Activated naive CD4-positive, alpha-beta T cell treated with Interleukin-2 at 50 U/mL for 16 hours (primary cell): Measurements from ENCODE around the gene PAPOLB.

ENCODE experiments used
- DNase-seq: peaks from one replicate; pipeline ENCODE4 v3.0.0-alpha.2; 2020

Gene PAPOLB

DNA sequence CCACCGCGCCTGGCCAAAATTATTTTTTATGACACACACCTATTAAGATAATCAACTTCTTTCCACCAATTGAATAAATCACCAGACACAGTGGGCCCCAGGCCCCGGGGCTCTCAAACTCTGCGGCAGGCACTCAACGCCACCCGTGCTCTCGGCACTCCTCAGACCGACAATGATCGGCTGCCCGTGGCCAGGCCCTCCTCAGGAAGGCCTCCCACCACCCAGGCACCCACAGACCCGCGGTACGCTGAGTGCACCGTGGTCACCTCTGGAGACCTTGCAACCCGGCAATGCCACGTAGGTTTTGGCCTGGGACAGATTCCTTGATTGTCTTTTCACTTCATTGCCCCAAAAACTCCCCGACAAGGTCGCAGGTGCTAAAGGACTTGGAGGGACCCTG, 14.8 kb upstream of the PAPOLB start:
- no peak for DNase-seq

DNA sequence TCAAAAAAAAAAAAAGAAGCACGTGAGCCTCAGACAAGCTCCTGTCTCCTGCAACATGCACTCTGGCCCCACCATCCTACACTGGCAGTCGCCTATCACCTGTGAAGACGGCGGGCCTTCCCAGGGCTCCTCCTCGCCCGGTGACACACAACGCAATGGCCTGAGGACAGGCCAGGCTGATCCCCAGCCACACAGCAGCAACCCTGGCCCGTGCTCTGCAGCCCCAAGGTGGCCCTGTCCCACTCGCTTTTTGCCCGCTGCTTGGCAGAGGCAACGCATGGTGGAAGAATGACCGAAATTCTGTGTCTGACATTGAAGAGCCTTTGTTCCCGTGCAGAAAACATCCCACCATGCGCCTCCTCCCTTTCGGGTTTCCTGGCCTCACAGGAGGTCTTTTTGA, 13.6 kb upstream of the PAPOLB start:
- no peak for DNase-seq

DNA sequence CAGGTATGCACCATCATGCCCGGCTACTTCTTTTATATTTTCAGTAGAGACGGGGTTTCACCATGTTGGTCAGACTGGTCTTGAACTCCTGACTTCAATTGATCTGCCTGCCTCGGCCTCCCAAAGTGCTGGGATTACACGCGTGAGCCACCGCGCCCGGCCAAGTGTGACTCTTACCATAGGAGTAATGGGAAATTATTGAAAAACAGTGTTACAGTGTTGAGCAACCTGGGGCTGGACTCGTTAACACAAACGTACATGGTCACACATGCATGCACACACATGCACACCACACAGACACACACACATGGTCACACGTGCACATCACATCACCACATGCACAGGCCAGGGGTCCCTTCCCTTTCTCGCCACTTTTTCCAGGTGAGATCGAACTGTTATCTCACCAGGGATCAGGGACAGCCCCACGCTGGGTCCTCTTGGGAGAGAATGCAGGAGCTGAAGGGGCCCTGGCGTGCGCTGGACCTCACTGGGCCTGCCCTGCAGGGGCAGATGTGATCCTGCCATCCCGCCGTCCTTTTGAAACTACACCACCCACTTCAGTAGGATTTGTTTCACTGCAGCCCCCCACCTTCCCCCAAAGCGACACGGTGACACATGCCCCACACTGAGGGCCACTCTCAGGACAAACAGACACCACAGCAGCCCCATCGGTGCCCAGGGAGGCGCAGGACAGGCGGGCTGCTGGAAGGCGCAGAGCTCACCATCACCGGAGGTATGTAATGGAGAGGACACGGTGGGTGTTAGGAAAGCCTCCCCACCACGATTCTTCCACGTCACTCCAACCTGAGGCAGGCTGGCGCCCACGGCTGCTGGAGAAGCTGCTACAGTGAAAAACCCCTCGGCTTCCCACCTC, 11.5 kb upstream of the PAPOLB start:
- no peak for DNase-seq

DNA sequence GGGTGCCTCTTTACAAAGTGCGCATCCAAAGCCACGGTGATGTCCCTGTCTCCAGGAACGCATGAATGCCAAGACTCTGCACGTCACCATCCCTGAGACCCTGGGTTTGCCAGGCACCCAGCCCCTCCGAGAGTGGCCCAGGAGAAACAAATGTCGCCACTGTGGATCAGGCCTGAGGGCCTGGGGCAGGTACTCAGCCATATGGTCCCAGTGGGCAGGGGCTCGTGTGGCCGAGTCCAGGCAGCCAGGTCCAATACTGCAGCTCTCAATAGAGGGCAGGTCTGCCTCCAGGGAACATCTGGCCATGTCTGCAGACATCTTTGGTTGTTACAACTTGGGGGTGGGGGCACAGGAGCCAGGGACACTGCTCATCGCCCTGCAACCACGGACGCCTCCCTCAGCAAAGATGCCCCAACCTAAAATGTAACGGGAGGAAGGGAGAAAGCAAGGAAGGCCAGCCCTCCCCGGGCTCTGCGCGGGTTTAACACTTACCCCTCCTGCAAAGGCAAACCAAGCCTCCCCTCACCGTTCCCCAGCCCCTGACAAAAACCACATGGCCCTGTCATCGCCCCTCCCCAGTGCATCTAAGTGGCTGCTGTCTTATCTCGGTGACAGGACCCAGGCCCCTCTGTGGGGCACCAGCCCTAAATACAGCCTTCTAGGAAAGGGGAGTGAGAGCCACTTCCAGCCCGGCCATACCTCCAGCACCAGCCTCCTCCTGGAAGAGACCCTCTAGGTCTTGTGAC, 10.3 kb upstream of the PAPOLB start:
- no peak for DNase-seq

DNA sequence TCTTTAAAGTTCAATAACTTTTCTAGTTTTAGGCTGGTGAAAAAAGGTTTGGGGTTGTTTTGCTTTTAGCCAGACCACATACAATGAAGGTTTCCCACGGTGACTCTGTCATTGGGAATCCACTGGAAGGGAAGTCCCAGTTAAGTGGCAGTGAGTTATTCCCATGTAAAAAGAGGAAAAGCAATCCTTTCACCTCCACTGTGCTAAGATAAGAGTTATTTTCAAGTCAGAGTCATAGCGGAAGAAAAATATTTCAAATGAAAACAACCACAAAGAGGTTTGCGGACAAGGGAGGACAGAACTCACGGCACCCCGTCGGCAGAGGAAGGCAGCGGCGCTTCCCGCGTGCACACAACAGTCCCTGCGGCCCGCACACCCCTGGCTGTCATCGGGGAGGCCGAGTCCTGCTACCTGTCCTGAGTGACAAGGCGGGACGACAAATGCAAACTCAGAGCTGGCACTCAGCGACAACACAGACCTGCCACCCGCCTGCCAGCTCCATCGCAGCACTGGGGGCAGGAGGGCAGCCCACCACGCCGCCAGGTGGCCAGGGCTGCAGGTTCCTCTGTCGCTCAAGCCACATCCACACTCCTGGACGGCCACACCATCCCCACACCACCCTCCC, 9.3 kb upstream of the PAPOLB start:
- DNase-seq = no peak

DNA sequence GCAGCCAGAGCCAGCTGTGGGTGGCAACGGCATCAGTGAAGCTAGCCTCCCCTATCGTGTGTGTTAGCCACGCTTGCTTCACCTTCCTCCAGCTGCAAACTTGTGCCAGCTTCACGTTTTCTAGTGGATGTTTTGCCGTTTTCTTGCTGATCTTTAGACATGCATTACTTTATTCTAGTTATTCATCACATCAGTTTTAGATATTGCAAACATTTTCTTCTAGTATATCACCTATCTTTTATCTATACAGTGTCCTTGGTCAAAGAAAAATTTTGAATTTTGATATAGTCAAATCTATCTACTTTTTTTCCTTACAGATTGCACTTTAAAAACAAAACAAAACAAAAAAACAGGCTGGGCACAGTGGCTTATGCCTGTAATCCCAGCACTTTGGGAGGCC, 6.7 kb upstream of the PAPOLB start:
- no peak for DNase-seq

DNA sequence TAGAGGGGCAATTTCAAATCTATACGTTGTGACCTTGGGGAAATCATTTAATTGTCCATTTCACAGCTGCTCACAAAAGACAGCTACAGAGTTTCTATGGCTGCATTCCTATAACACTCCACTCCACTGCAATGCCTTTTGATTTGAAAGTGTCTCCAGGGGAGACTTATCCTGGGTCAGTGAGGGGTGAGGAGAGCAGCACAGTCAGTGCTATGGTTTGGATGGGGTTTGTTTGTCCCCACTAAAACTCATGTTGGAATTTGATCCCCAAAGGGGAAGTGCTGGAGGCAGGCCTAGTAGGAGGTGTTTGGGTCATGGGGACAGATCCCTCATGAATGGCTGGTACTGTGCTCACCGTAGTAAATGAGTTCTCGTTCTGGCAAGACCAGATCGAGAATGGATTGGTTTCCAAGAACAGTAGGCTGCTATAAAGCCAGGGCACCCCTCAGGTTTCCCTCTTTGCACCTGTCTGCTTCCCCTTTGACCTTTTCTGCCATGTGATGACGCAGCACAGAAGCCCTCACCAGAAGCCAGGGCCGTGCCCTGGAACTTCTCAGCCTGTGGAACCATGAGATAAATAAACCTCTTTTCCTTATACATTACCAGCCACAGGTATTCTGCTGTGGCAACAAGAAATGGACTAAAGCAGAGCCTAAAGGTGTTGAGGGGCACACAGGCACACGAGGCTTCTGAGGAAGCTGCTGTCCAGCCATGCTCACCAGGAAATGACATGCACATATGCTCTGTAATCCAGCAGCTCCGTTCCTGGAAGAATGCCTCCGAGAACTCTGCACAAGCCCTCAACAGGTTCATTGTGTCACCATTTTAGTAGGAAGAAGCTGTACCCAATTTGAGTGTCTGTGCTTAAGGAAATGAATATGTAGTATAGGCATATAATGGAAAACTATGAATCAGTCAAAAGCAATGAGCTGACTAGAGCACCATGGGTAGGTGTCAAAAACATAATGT, 5.0 kb upstream of the PAPOLB start:
- no peak for DNase-seq

DNA sequence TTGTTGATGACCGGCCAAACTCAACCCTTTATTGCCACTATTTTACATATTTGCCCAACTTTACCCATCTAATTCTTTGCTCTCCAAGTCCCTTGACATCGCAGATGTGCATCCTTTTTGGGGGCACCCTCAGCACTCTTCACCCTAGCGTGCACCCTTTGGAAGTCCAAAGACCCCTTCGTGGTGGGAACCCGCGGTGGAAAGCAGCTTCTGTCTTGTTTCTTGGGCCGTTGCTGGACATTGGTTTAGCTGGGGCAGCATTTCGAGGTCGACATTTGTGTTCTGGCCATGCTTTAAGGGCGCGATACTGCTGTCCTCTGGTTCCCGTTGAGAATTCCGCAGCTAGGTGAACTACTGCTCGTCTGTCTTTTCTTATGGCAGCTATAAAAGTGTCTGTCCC, 326 bp upstream of the PAPOLB start:
- no peak for DNase-seq

DNA sequence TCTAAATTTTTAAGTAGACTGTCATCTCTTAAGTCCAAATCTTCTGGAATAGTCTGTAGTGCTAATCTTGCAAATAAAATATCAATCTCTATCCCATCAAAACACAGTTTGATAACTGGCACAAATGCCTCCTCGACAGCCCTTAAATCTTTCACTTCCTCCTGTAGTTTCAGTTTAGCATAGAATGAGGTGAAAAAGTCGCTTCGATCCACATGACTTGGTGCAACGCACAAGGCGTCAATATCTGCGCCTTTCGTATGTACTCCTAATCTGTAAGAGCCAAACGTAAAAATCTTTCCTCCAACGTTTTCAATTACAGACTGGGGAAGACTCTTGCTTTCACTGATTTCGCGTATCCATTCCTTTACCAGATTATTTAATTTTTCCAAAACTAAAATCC, 603 bp downstream of the PAPOLB start:
- DNase-seq = no peak

DNA sequence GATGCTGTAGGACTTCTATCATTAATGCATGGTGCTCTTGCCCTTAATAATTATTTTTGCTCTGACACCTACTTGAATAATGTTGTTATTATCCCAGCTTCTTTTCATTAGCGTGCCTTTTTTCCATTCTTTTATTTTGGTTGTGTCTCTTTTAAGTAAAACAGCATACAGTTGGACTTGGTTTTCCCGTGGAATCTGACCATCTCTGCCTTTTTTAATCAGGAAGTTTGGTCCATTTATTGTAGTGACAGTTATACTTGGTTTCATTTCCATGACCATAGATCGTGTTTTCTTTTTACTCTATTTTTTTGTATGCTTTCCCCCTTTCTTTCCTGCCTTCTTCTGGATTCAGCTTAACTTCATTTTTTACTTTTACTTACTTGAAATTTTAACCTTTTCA, 4.6 kb downstream of the PAPOLB start:
- DNase-seq = no peak

DNA sequence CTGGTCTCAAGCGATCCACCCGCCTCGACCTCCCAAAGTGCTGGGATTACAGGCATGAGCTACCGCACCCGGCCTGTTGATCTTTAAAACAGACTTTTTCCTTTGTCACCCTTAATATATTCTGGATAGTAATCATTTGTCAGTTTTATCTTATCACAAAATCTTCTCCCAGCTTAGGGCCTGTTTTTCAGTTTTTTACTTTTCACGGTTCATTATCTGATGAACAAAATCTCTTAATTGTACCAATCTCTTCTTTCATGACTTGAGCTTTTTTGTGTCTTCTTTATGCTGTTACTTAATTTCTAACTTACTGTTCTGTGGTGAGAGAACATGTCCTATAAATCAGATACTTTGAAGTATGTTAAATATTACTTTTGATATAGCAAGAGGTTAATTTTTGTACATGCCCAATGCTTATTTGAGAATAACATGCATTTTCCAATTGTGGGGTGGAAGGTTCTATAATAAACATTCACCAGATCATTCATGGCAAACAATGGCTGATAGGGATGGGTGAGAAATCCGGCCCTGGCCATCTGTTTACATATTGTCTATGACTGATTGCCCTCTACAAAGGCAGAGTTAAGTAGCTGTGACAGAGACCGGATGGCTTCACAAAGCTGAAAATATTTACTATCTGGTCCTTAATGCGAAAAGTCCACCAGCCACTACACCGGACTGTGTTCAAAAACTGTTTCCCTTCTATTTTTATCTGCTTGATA, 5.3 kb downstream of the PAPOLB start:
- DNase-seq = no peak

DNA sequence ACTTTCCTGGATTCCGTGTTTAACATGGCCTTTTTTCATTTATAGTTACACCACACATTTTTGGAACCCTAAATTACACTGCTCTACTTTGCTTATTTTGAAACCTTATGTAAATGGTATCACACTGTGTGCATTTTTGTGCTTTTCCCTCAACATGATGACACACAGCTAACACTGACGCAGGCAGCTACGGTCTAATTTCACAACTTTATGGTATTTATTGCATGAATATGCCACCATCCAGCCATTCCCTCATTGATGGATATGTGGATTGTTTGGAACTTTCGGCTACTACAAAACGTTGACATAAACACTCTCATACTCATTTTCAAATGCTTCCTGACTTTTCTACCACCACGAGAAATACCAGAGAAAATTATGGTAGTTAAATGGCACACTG, 6.9 kb downstream of the PAPOLB start:
- DNase-seq = no peak

DNA sequence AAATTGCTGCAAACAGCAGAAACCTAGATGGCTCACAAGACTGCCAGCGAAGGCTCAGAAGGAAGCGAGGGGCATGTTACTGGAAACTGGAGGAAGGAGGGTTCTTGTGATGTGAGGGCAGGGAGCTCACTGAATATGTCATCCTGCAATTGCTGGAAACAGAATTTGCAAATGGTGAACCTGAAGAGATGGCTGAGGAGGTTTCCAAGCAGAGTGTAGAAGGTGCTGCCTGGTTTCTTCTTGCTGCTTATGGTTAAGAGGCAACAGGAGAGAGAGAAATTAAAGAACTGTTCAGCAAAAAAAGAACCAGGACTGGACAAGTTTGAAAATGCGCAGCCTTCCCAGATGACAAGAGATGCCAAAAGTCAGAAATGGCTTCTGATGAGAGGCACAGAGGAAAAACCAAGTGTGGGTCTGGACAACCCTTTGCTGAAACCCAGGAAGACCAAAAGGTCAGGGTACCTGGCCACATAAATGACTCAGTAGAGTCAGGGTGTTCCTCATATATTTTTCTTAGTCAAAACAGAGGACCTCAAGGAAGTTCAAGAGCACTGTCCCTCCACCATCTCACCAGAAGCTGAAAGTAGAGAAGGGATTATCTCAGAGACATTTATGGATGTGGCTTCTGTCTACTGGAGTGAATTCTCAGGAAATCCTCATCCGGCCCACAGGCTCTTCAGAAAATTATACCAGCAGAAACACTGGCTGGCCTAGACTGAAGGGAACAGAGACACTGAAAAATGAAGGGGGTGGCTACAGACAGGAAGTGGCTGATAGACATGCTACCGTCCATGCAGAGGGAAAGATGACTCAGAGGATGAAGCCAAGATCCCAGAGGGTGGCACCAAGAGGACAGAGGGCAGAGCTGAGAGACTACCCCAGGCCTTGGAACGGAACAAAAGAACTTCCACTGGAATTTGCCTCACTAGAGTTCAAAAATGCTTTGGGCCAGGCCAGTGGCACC, 10.1 kb downstream of the PAPOLB start:
- DNase-seq = no peak

DNA sequence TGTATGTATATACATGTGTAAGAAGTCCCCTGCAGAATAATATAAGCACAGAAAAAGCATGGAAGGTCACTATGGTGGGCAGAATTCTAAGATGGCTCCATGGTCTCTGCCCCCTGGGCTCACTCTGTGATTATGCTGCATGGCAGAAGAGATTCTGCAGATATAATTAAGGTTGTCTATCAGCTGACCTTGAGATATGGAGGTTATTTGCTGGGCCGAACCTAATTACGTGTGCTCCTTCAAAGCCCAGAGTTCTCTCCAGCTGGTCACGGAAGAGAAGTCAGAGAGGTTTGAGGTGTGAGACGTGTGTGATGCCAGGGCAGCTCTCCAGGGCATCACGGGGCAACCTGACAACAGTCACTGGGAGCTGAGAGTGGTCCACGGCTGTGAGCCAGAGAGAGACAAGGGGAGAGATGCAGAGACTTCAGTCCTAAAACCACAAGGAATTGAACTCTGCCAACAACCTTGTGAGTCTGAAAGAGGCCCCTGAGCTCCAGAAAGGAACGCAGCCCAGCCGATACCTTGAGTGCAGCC, 11.5 kb downstream of the PAPOLB start:
- DNase-seq = no peak

DNA sequence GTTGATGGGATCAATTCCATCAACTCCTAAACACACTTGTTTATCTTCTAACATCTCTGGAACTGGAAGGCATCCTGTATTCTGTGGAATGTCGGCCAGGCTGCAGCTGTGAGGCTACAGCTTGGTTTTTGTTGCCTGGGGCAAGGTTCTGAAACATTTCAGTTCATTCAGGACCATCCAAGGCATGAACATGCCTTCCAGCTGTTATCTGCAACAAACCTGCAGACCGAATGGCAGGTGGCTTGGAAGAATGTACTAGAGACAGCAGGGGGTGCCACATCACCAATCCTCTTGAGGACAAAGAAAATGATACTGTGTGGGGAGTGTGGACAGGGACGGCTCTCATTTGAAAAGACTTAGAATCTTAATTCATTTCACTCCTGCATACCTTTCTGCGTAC, 12.4 kb downstream of the PAPOLB start:
- no peak for DNase-seq

DNA sequence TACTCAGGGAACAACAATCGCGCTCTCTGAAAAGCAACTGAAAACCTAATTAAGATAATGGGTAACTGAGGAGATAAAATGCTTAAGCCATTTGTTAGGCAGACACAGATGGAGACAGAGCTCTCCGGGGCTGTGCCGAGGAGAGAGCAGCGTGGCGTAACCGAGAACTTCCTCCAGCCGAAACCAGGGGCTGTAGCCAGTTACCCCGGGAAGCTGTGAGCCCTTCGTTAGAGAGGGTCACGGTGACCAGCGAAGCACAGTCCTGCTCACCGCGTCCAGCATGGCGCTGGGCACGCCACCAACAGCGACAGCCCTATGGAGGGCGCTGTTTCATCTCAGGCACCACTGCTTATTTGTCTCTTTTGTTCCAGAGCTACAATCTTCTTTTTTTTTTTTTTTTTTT, 16.1 kb downstream of the PAPOLB start:
- no peak for DNase-seq

DNA sequence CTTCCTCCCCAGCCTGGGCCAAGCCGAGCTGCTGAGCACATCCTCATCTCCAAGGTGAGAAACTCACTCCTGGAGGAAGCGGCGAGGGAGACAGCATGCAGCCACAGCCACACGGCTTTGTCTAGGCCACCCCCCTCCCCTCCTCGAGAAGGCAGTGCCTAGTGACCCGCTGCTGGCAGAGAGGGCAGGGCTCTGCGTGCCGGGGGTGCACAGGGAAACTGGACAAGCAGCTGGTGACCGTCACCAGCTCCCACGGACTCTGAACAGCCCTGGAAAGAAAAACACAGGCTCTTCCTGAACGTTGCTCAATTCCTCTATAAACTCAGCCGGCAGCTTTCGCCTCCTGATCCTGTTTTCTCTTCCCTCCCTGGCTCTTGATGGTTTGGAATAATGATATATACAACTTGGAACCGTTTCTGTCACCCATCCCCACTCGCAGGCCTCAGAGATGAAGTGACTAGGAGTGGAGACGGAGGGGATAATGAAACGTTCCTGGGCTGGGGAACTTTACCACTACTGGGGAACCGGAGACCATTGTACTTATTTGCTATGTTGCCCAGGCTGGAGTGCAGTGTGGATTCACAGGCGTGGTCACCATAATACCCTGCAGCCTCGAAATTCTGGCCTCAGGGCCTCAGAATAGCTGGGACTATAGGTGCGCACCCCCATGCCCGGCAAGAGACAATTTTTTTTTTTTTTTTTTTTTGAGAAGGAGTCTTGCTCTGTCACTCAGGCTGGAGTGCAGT, 19.3 kb downstream of the PAPOLB start:
- DNase-seq = no peak

DNA sequence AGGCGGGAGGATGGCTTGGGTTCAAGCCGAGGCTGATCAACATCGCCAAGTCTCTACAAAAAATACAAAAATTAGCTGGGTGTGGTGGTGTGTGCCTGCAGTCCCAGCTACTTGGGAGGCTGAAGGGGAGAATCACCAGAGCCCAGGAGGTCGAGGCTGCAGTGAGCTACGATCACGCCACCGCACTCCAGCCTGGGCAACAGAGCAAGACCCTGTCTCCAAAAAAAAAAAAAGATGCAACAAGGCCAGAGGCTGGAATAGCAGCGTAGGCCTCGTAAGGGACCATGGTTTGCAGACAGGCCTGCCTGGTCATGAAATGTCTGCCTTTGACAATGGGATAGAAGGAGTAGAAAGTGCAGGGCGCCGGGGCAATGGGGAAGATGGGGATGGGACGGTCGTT, 20.0 kb downstream of the PAPOLB start:
- no peak for DNase-seq

DNA sequence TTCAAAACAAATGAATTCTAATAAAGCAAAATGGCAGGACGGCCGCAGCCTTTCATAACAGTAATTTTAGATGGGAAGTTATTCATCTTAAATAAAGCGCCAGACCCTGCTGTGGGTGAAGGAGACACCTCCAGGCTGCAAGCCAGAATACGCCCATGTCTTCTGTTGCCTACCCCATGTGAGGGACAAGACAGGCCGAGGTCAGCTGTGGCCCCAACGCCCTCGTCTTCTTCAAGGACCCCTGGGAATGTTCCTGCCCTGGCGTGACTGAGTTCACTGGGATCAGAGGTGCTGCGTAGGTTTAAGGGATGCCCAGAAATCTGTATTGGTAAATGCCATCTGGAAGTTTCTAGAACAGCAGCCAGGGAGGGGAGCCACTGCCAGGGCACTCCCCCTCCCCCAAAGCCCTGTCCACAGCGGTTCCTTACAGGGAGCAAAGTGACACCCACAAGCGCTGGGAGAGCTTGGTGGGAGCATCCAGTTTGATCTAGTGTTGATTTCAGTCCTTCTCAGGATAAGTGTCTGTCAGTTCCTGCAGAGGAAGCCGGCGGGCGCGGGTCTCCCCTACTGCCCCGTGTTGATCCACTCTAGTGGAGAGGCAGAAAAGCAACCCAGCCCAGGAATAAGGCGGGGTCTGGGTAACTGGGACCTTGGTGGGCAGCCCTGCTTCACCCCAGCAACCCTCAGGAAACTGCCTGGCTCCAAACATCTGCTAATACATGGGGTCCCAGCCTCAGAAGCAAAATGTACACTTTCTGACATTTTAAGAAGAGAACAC, 20.6 kb downstream of the PAPOLB start:
- DNase-seq = no peak
